Measurements from ENCODE around the gene GPR27. TPM values are rescaled to one million over a fixed set of nuclear protein-coding genes. Genes with fewer than 3 reads are reported as not detected.

GPR27 gene
- total RNA-seq, 1 experiment from 2014 or later: 15.5 TPM

DNA sequence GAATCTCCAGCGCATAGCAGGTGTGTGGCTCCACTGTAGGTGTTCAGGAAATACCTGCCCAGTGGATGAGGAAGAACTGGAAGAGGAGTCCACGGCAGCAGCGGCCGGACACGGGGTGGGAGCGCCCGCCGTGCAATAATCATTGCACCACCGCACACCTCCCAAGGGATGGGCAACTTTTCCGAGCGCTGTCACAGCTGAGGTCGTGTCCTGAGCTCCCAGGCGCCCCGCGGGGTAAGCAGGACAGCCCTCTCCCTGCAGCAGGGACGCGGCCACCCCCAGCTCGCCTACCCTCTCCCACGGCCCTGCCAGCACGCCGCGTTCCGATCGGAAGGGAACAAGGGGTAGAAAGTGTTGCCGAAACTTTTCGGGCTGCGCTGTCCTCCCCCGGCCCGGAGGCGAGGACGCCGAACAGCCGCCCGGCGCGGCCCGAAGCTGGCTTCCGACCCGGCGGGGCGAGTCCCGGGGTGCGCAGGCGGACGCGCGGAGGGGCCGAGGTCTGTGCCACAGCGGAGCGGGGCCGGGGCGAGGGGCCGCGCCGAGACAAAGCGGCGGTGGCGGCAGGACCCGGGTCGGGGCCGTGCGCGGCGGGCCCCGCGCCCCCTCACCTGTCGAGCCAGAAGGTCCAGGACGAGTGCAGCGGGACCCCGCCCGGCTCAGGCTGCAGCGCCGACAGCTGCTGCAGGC, 28.9 kb upstream of the GPR27 start:
- Mint-ChIP-seq H3K27me3 (ENCODE audit: low read depth) (peaks cover 40% of the 10 kb centered on the region), H3K4me1 (peaks cover 22 to 31% of the 10 kb centered on the region in 2 experiments)
- H3K9ac ChIP-seq (ENCODE audit: extremely low read depth, insufficient read length, low read length): peak overlapping the region; percentile 3

More for the DNA sequence above, 28.9 kb upstream of the GPR27 start:
- Histone ChIP-seq H3K4me1 (ENCODE audit: insufficient read depth, low read length) (peaks cover 3% of the 10 kb centered on the region; the same call in 1 of the 2 replicates), H3K18ac (ENCODE audit: insufficient read length, low read depth, low read length) (no peak overlapping the region), H3K23me2 (ENCODE audit: insufficient read length, low read depth, low read length, poor library complexity, severe bottlenecking) (peaks cover 9% of the 10 kb centered on the region), H3K27ac (ENCODE audit: insufficient read length, low read depth, low read length) (no peak overlapping the region), H2BK20ac (ENCODE audit: low read depth, low read length, poor library complexity, severe bottlenecking) (no peak overlapping the region), H3K4me2 (ENCODE audit: insufficient read depth, insufficient read length, low read length) (peak overlapping the region; percentile 69), H3K56ac (ENCODE audit: insufficient read length, low read depth, low read length) (no peak overlapping the region), H4K8ac (replicated peaks; ENCODE audit: insufficient read length, low read depth, low read length) (no peak overlapping the region), H2BK12ac (ENCODE audit: insufficient read length, low read depth, low read length) (no peak overlapping the region), H2AFZ (ENCODE audit: low read length) (no peak overlapping the region), H3K79me1 (ENCODE audit: insufficient read depth, low read depth, low read length, poor library complexity, severe bottlenecking) (no peaks in the 10 kb centered on the region), H2BK15ac (ENCODE audit: low read depth, low read length) (no peak overlapping the region), H3K4ac (ENCODE audit: low read depth, low read length) (no peak overlapping the region), H4K91ac (ENCODE audit: insufficient read length, low read depth, low read length) (no peak overlapping the region), H2AK5ac (ENCODE audit: insufficient read length, low read length) (no peak overlapping the region), H3K23ac (ENCODE audit: insufficient read length, low read depth, low read length) (no peak overlapping the region), H3K14ac (ENCODE audit: insufficient read depth, low read length) (peak overlapping the region; percentile 25), H2BK5ac (ENCODE audit: insufficient read length, low read length) (no peak overlapping the region), H3T11ph (ENCODE audit: low read length) (no peak overlapping the region), H3K27me3 (ENCODE audit: insufficient read depth, low read length) (peaks cover 6% of the 10 kb centered on the region; the same call in 1 of the 2 replicates), H3K9me3 (ENCODE audit: control insufficient read depth, low read depth, low read length) (no peaks in the 10 kb centered on the region), H2BK120ac (ENCODE audit: low read depth, low read length, poor library complexity, severe bottlenecking) (no peak overlapping the region), H3K79me2 (ENCODE audit: insufficient read depth, low read length) (no peaks in the 10 kb centered on the region), H4K20me1 (ENCODE audit: control insufficient read depth, insufficient read depth, insufficient read length) (no peaks in the 10 kb centered on the region), H4K5ac (ENCODE audit: insufficient read length, low read depth, low read length) (no peak overlapping the region)
- peak overlapping the region; percentile 73 to 86 for H3K4me3 Mint-ChIP-seq
- H3K9me3 Mint-ChIP-seq: no peaks in the 10 kb centered on the region
- H3K27ac Mint-ChIP-seq: no peak overlapping the region
- TF ChIP-seq, protein P1, sequence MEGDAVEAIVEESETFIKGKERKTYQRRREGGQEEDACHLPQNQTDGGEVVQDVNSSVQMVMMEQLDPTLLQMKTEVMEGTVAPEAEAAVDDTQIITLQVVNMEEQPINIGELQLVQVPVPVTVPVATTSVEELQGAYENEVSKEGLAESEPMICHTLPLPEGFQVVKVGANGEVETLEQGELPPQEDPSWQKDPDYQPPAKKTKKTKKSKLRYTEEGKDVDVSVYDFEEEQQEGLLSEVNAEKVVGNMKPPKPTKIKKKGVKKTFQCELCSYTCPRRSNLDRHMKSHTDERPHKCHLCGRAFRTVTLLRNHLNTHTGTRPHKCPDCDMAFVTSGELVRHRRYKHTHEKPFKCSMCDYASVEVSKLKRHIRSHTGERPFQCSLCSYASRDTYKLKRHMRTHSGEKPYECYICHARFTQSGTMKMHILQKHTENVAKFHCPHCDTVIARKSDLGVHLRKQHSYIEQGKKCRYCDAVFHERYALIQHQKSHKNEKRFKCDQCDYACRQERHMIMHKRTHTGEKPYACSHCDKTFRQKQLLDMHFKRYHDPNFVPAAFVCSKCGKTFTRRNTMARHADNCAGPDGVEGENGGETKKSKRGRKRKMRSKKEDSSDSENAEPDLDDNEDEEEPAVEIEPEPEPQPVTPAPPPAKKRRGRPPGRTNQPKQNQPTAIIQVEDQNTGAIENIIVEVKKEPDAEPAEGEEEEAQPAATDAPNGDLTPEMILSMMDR (conservative IDR thresholded peaks at IDR 0.05): no peak
- WGBS (ENCODE audit: extremely low coverage, insufficient read length, low lambda C conversion rate): no CpG with 5 or more reads among the region's 73 CpGs
- DNase-seq: no peak
- 0 out of 7 replicates have a peak, but pooled peaks cover 0 to 4% (median 0%) of the 10 kb centered on the region in 3 experiments for H3K36me3 Mint-ChIP-seq (ENCODE audit: insufficient read depth in 1 of 3, low read depth in 3 of 3)

Measured in H9 (cell line).